Measurements from ENCODE around the gene ACOXL.

ACOXL gene

DNA sequence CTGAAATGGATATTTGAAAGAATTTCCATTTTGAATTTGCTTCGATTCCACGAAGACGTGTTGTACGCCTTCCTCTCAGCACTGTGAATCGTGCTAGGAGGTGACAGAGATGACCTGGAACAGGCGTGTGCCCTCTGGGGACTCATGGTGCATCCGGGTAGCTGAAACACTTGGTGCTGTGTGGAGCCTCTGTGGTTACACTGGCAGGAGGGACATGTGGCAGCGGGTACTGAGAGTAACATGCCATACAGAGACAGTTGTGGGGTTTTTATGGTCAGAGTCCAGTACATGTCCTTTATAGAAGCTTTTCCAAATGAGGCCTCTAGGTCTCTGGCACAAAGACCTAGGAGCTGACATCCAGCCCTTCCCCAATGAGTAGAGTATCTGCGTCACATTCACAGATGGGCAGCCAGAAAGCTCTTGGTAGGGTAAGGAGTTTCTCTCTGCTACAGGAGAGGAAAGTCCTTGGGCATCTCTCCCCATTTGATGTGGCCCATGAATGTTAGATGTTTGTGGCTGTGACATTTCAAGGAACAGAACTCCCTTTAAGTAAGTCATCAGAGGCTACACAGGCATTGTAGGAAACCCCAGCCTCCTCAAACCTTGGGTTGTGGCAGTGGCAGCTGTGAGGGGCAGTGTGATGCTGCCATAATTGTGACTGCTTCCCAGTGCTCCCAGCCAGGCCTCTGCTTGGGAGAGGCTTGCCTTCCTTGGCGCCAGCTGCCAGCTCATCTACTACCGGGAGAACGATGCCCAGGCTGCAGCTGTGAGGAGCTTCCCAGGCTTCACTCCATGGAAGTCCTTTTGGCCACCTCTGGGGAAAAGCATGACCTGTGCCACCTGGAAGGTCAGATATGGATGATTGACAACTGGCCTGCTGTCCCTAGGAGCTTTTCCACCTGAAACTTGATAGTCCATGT, 80.6 kb downstream of the ACOXL start:
- no peak overlapping the region for H3K4me3 ChIP-seq (ENCODE audit: low read depth, low read length)

GRCh38 chr2:110813896-110814295, 81.5 kb downstream of the ACOXL start:
- no peak for DNase-seq (ENCODE audit: low read depth)
- H3K4me3 ChIP-seq (ENCODE audit: low read depth, low read length) = no peak overlapping the region
- TF ChIP-seq, protein P1, sequence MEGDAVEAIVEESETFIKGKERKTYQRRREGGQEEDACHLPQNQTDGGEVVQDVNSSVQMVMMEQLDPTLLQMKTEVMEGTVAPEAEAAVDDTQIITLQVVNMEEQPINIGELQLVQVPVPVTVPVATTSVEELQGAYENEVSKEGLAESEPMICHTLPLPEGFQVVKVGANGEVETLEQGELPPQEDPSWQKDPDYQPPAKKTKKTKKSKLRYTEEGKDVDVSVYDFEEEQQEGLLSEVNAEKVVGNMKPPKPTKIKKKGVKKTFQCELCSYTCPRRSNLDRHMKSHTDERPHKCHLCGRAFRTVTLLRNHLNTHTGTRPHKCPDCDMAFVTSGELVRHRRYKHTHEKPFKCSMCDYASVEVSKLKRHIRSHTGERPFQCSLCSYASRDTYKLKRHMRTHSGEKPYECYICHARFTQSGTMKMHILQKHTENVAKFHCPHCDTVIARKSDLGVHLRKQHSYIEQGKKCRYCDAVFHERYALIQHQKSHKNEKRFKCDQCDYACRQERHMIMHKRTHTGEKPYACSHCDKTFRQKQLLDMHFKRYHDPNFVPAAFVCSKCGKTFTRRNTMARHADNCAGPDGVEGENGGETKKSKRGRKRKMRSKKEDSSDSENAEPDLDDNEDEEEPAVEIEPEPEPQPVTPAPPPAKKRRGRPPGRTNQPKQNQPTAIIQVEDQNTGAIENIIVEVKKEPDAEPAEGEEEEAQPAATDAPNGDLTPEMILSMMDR (IDR thresholded peaks at IDR 0.05; ENCODE audit: low read depth, low read length, missing control alignments) = no peak

More for the DNA sequence above, 80.6 kb downstream of the ACOXL start:
- no peak for DNase-seq (ENCODE audit: low read depth)
- TF ChIP-seq, protein P1 (IDR thresholded peaks at IDR 0.05; ENCODE audit: low read depth, low read length, missing control alignments) = no peak

DNA sequence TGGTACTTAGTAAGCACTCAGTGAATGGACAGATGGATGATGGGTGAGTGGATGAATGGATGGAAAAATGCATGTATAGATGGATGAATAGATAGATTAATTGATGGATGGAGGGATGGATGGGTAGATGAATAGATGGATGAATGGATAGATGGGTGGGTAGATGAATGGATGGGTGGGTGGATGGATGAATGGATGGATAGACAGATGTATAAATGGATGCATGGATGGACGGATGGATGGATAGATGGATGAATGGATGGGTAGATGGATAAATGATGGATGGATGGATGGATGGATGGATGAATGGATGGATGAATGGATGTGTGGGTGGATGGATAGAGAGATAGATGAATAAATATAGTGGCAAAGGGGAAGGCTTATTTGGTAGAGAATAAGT, 83.6 kb downstream of the ACOXL start:
- H3K4me3 ChIP-seq (ENCODE audit: low read depth, low read length) = no peak overlapping the region

GRCh38 chr2:110816404-110817365, 84.3 kb downstream of the ACOXL start:
- DNase-seq (ENCODE audit: low read depth) = no peak
- TF ChIP-seq, protein P1 (IDR thresholded peaks at IDR 0.05; ENCODE audit: low read depth, low read length, missing control alignments) = no peak
- H3K4me3 ChIP-seq (ENCODE audit: low read depth, low read length) = no peak overlapping the region

More for the DNA sequence above, 83.6 kb downstream of the ACOXL start:
- TF ChIP-seq, protein P1 (IDR thresholded peaks at IDR 0.05; ENCODE audit: low read depth, low read length, missing control alignments) = no peak
- no peak for DNase-seq (ENCODE audit: low read depth)

GRCh38 chr2:110818767-110819481, 86.6 kb downstream of the ACOXL start:
- no peak overlapping the region for H3K4me3 ChIP-seq (ENCODE audit: low read depth, low read length)
- no peak for DNase-seq (ENCODE audit: low read depth)
- TF ChIP-seq, protein P1 (IDR thresholded peaks at IDR 0.05; ENCODE audit: low read depth, low read length, missing control alignments) = peak; percentile 30

- TF ChIP-seq, protein P1 (IDR thresholded peaks at IDR 0.05; ENCODE audit: low read depth, low read length, missing control alignments) = no peak
- no peak for DNase-seq (ENCODE audit: low read depth)
- no peak overlapping the region for H3K4me3 ChIP-seq (ENCODE audit: low read depth, low read length)
These were observed 87.3 kb downstream of the ACOXL start for GRCh38 chr2:110819711-110820110.
